Endothelial cell (in vitro differentiated cells): ENCODE data around the gene ADTRP. TPM values are rescaled to one million over a fixed set of nuclear protein-coding genes. Genes with fewer than 3 reads are reported as not detected.

ENCODE experiments used
- DNase-seq: peaks from one replicate; pipeline ENCODE4 v3.0.0; 2021; ENCODE audit warnings: low spot score
- H3K27ac Mint-ChIP-seq: one replicate; pipeline ENCODE4 v1.8.0; 2021; ENCODE audit warnings: mixed read lengths, inconsistent platforms; ENCODE audit not compliant: unreplicated experiment
- H3K27me3 Mint-ChIP-seq: one replicate; pipeline ENCODE4 v1.8.0; 2021; ENCODE audit warnings: mild to moderate bottlenecking, moderate library complexity, mixed read lengths, inconsistent platforms; ENCODE audit not compliant: unreplicated experiment
- H3K36me3 Mint-ChIP-seq: one replicate; pipeline ENCODE4 v1.8.0; 2021; ENCODE audit warnings: mild to moderate bottlenecking, low read depth, mixed read lengths, inconsistent platforms; ENCODE audit not compliant: unreplicated experiment
- H3K4me1 Mint-ChIP-seq: one replicate; pipeline ENCODE4 v1.8.0; 2021; ENCODE audit warnings: mild to moderate bottlenecking, mixed read lengths, inconsistent platforms; ENCODE audit not compliant: unreplicated experiment
- H3K4me3 Mint-ChIP-seq: one replicate; pipeline ENCODE4 v1.8.0; 2021; ENCODE audit warnings: mild to moderate bottlenecking, mixed read lengths, inconsistent platforms; ENCODE audit not compliant: unreplicated experiment
- H3K9me3 Mint-ChIP-seq: one replicate; pipeline ENCODE4 v1.8.0; 2021; ENCODE audit warnings: mixed read lengths, inconsistent platforms; ENCODE audit not compliant: unreplicated experiment
- CTCF ChIP-seq: fragments of 200-600 bp; sonication (generic); IDR thresholded peaks from one replicate; pipeline ENCODE4 v1.5.0; 2021; ENCODE audit warnings: antibody characterized with exemption; ENCODE audit not compliant: unreplicated experiment
- total RNA-seq: library from RNA; stranded (reverse); fragmentation: NEBNext Ultra II Directional; extraction: Animal tissue kit (Norgen Biotek cat#: 25700); gene quantifications from one replicate; pipeline ENCODE4 v1.2.1, GENCODE V29; 2021; ENCODE audit not compliant: unreplicated experiment

Gene ADTRP
- total RNA-seq, 1 donor from 2014 or later = not detected

- Mint-ChIP-seq H3K27me3 (no peaks in the 10 kb centered on the region), H3K27ac (no peak overlapping the region), H3K4me3 (no peak overlapping the region), H3K36me3 (no peaks in the 10 kb centered on the region), H3K9me3 (no peaks in the 10 kb centered on the region), H3K4me1 (peaks cover 7% of the 10 kb centered on the region)
- TF ChIP-seq CTCF = no peak
- no peak for DNase-seq
Observed at GRCh38 chr6:11789744-11790143, 11.1 kb upstream of the ADTRP start.

GRCh38 chr6:11788043-11788442 is 9.4 kb upstream of the ADTRP start:
- no peak for TF ChIP-seq CTCF
- H3K4me3 Mint-ChIP-seq = no peak overlapping the region
- H3K4me1 Mint-ChIP-seq = peaks cover 5% of the 10 kb centered on the region
- no peak for DNase-seq
- no peaks in the 10 kb centered on the region for H3K9me3 Mint-ChIP-seq
- H3K27ac Mint-ChIP-seq = no peak overlapping the region
- no peaks in the 10 kb centered on the region for H3K27me3 Mint-ChIP-seq
- no peaks in the 10 kb centered on the region for H3K36me3 Mint-ChIP-seq

- no peak for TF ChIP-seq CTCF
- no peak overlapping the region for H3K4me3 Mint-ChIP-seq
Observed at GRCh38 chr6:11785774-11786579, 7.4 kb upstream of the ADTRP start.

GRCh38 chr6:11785415-11785773 is 6.8 kb upstream of the ADTRP start:
- Mint-ChIP-seq H3K4me1 (no peaks in the 10 kb centered on the region), H3K4me3 (no peak overlapping the region), H3K27ac (no peak overlapping the region), H3K9me3 (no peaks in the 10 kb centered on the region), H3K36me3 (no peaks in the 10 kb centered on the region), H3K27me3 (no peaks in the 10 kb centered on the region)
- DNase-seq = no peak
- no peak for TF ChIP-seq CTCF

More at GRCh38 chr6:11785774-11786579, 7.4 kb upstream of the ADTRP start:
- no peaks in the 10 kb centered on the region for H3K27me3 Mint-ChIP-seq
- H3K4me1 Mint-ChIP-seq = no peaks in the 10 kb centered on the region
- no peak for DNase-seq
- no peak overlapping the region for H3K27ac Mint-ChIP-seq
- no peaks in the 10 kb centered on the region for H3K36me3 Mint-ChIP-seq
- no peaks in the 10 kb centered on the region for H3K9me3 Mint-ChIP-seq

- DNase-seq = no peak
- Mint-ChIP-seq H3K4me1 (no peaks in the 10 kb centered on the region), H3K27ac (no peak overlapping the region), H3K36me3 (no peaks in the 10 kb centered on the region), H3K4me3 (no peak overlapping the region), H3K9me3 (no peaks in the 10 kb centered on the region), H3K27me3 (no peaks in the 10 kb centered on the region)
- TF ChIP-seq CTCF = no peak
Observed at GRCh38 chr6:11784341-11784740, 5.7 kb upstream of the ADTRP start.
